ENCODE data around the gene TMEM255B. TPM values are rescaled to one million over a fixed set of nuclear protein-coding genes. Genes with fewer than 3 reads are reported as not detected.

TMEM255B gene
- total RNA-seq, 1 donor from 2014 or later, result 19.1 TPM

- DNase-seq (ENCODE audit: low read depth, low spot score), result no peak
These were observed 7.2 kb downstream of the TMEM255B start for GRCh38 chr13:113766035-113766800.

DNA sequence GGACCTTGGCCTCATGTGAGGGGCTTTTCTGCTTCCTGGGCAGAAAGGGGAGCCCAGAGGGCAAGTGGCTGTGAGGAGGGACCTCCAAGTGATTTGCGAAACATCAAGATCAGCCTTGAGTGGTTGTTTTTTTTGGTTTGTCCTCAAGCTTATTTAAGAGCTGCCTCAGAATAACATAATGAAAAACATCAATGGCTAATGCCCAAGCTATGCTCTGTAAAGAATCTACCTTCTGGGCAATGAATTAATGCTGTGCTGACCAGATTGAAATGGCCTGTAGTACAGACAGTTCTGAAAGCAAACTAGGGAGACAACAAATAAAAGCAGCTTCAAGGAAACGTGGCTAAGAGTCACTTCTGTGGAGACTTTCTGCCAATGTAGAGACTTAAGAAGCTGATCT is 8.3 kb downstream of the TMEM255B start:
- DNase-seq (ENCODE audit: low read depth, low spot score), result no peak

DNA sequence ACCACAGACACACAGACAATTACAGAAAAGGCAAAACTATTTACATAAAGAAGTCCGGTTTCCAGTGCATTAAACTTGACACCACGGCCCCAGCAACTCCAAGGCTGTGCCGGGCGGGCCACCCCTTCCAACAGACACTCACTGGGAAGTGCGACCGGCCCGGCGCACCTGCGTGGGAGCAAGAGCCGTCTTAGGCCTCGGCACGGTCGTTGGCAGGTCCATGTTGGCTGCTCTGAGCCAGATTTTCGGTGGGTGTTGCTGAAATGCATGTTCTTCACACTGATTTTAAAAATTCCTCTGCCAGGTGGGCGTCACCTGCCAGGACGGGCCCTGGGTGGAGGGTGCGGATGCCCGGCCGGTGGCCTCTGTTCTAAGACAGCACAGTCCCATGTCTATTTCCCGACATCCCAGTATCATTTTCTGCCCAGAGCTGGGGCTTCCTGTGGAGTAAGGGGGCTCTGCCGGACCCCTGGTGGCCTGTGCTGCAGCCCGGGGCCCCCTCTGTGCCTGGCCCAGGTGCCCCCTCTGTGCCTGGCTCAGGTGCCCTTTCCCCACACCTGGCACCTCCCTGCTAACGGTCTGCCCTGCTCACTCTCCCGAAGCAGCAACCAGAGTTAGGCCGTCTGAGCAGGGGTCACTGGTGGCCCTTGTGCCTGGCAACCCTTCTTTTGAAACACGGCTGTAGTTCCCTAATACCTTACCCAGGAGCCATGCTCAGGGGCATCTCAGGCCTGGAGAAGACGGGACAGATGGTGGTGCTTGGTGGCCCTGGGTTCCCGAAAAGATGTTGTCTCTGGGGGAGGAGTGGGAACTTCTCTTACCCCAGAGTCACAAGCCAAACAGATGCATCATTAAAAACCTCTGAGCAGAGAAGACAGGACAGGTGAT is 9.2 kb downstream of the TMEM255B start:
- DNase-seq (ENCODE audit: low read depth, low spot score), result no peak

- DNase-seq (ENCODE audit: low read depth, low spot score), result no peak
These were observed 10.1 kb downstream of the TMEM255B start for GRCh38 chr13:113769106-113769505.

GRCh38 chr13:113769881-113770280 is 10.9 kb downstream of the TMEM255B start:
- DNase-seq (ENCODE audit: low read depth, low spot score), result no peak

DNA sequence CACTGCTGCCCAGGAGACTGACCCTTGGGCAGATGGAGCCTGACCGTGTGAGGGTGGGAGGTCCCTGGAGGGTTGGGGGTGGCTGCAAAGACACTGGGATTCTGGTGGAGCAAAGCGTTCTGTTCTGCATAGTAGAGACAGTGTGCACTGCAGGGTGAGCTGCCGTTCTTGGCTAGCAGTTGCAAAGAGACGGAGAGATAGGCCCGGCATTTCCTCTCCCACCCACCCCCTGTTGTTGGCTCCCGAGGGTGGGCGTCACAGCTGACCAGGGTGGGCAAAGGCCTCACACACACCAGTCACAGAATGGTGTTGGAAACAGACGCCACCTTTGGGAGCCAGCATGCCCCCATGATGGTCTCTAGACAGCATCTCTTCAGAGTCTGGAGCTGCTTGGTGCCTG is 11.4 kb downstream of the TMEM255B start:
- DNase-seq (ENCODE audit: low read depth, low spot score), result no peak

DNA sequence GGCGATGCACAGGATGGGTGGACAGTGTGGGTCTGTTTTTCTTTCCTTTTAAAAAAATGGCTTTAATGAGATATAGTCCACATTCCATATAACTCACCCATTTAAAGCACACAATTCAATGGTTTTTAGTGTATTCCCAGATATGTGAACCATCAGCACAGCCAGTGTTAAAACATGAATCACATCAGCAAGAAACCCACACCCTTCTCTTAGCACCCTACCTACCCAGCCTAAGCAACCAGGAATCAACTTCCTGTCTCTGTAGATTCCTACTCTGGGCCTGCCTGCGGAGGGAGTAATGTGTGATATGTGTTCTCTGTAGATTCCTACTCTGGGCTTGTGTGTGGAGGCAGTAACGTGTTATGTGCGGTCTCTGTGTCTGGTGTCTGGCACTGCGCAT is 11.9 kb downstream of the TMEM255B start:
- no peak for DNase-seq (ENCODE audit: low read depth, low spot score)

DNA sequence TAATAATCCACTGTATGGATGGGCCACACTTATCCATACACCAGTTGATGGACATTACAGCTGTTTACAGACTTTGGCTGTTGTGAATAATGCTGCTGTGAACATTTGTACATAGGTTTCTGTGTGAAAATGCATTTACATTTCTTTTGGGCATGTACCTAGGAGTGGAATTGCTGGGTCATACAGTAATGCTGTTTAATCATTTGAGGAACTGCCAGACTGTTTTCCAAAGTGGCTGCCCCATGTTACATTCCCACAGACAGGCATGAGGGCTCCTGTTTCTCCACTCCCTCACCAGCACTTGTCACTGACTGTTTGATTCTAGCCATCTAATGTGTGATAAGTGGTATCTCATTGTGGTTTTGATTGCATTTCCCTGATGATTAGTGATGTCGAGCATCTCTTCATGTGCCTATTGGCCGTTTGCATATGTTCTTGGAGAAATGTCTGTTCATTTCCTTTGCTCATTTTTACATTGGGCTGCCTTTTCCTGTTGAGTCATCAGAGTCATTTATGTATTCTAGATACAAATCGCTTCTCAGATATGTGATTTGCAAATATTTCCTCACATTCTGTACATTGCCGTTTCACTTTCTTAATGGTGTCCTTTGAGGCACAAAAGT is 12.8 kb downstream of the TMEM255B start:
- peak; percentile 74 for DNase-seq (ENCODE audit: low read depth, low spot score)

GRCh38 chr13:113774177-113775107 is 15.4 kb downstream of the TMEM255B start:
- peak; percentile 77 for DNase-seq (ENCODE audit: low read depth, low spot score)

DNA sequence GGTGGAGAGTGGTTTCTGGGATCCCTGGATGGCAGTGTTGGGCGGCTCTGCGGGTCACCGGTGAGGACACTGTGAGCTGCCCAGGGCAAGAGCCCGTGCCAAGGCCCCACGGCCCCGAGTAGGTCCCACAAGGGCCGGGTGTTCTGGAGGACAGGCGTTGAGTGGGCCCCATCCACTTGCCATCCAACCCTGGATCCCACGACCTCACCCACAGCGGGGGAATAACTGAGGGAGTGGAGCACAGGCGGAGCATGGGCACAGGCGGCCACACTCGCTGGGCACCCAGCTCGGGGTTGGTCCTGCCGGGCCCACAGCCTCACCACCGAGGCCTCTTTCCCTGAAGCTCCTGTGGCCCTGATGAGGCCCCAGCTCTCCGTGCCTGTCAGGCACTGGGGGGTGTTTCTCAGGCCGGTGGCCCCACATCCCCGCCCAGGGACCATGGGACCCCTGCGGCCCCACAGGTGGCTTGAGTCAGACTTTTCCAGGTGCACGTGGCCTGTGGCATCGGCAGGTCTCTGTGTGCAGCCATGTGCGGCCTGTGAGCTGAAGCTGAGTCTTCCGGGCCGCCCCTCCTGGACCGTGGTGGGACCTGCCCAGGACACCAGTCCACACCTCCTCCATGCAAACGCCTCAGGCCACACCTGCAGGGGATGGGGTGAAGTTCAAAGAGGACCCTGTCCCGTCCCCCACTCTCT is 16.6 kb downstream of the TMEM255B start:
- no peak for DNase-seq (ENCODE audit: low read depth, low spot score)

- DNase-seq (ENCODE audit: low read depth, low spot score), result no peak
These were observed 17.5 kb downstream of the TMEM255B start for GRCh38 chr13:113776231-113777125.

- DNase-seq (ENCODE audit: low read depth, low spot score), result no peak
These were observed 18.6 kb downstream of the TMEM255B start for GRCh38 chr13:113777311-113778260.

DNA sequence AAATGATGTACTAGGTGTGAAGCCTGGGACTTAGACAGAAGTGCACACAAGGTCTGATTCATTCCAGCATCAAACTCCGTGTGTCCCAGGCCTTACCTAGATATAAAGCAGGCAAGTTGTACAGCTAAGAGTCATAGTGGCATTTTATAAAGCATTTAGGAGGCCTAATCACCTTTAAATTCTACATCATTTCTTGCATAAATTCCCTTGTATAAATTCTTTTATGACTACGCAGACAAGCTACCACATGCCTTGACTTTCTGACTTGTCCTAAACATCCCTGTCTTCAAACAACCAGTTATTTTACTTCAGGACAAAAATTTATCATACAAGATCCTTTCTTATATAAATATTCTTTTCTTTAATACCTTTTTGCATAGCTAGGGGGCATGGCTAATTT is 22.5 kb downstream of the TMEM255B start:
- DNase-seq (ENCODE audit: low read depth, low spot score), result no peak

DNA sequence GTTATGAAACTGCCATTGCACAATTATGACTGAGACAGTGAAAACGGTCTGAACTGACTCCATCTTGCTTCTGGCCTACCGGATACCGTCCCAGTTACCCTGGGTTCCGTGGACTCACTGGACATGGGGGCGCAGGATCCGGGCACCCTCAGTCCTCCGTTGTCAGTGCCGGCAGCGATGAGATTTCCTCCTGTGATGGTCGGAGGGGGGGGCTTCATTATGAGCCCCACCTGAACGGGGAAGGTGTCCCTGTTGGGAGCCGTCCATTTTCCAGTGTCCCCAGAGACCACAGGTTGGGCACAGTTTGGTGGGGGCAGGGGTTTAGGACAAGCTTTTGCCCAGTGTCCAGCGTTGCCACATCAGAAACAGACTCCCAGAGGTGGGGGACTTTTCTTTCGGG is 23.4 kb downstream of the TMEM255B start:
- DNase-seq (ENCODE audit: low read depth, low spot score), result no peak

DNA sequence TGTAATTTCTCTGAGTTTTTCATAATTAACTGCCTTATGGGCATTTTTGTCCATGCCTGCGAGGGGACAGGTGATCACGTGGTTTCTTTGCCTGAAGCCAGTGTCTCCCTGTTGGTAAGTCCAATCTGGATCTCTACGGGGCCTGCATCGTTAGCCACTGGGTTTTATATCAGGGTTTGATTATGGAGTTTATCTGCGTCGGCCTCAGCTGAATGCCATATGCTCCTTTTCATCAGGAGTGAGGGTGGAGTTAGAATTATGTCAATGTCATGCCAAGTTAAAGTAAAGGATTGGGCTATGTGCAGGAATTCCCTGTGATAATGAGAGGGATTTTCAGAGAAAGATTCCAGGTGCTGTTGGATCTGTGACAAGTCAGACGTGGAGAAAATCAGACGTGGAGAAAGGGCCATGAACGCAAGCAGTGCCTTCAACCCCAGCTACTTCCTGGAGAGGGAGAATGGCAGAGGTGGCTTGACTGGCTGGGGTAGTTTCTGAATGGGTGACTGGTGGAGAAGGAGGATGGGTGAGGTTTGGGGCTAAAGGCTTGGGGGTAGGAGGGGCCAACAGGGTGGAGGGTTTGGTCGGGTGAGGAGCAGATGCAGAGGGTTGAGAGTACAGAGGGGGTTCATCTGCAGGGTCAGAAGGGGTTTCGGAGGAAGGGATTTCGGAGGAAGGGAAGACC is 24.3 kb downstream of the TMEM255B start:
- DNase-seq (ENCODE audit: low read depth, low spot score), result no peak

DNA sequence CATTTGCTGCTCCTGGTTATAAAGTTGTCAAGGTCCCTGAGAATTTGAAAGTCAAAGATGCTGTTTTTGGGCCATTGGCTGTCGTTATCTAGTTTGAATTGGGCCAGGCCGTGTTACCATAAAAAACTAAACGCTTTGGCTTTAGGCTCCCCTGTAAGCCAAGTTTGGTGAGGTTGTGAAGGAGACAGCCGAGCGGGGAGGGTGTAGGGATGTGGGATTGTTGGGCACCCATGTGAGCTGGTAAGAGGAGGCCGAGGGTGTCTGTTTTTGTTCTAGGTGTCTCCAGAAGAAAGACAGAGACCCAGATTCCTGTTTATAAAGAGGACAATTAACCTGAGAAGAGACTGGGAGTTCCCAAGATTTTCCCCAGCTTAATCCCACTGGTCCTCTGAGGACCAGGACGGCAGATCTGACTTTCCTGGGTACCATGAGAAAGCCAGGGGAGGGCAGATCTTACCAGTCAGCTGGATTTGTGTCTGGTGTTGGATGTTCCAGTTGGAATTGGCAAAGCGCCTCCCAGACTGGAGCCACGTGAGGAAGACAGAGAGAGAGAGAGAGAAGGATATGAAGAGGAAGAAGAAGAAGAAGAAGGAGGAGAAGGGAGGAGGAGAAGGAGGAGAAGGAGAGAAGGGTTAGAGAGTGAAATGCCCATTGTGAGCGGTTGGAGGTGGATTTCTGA is 25.1 kb downstream of the TMEM255B start:
- no peak for DNase-seq (ENCODE audit: low read depth, low spot score)

- no peak for DNase-seq (ENCODE audit: low read depth, low spot score)
These were observed 25.6 kb downstream of the TMEM255B start for GRCh38 chr13:113784645-113785024.
